ENCODE measurements around the gene PTAFR.

- TF ChIP-seq CTCF (IDR thresholded peaks at IDR 0.05): no peak
- TF ChIP-seq SMAD4 (CRISPR knock-in tag; IDR thresholded peaks at IDR 0.05): no peak
- no peak for TF ChIP-seq NR2C2 (CRISPR knock-in tag; IDR thresholded peaks at IDR 0.05)
- TF ChIP-seq E2F5 (CRISPR knock-in tag; IDR thresholded peaks at IDR 0.05): no peak
- no peak for TF ChIP-seq ATF2 (CRISPR knock-in tag; IDR thresholded peaks at IDR 0.05; ENCODE audit: borderline replicate concordance, low read depth)
- TF ChIP-seq CREB1 (CRISPR knock-in tag; IDR thresholded peaks at IDR 0.05): no peak
These were observed 36.8 kb upstream of the PTAFR start for GRCh38 chr1:28213315-28213714.

Data from WTC11 (cell line).